HG03457 (cell line): ENCODE measurements around the gene GNG12.

Source experiments
- ATAC-seq: cut with Tn5 transposase; IDR thresholded peaks from one replicate; pipeline ENCODE4 v1.9.1; 2021; ENCODE audit warnings: moderate number of reproducible peaks; ENCODE audit not compliant: unreplicated experiment

Gene GNG12

GRCh38 chr1:67711855-67712212 lies 121.4 kb downstream of the GNG12 start:
- no peak for ATAC-seq

GRCh38 chr1:67711158-67711854 lies 122.0 kb downstream of the GNG12 start:
- ATAC-seq: no peak

GRCh38 chr1:67710417-67710816 lies 122.8 kb downstream of the GNG12 start:
- ATAC-seq: no peak

- no peak for ATAC-seq
These were observed 124.7 kb downstream of the GNG12 start for GRCh38 chr1:67708606-67709005.

- ATAC-seq: no peak
These were observed 127.4 kb downstream of the GNG12 start for GRCh38 chr1:67705735-67706453.

GRCh38 chr1:67704351-67704750 lies 128.9 kb downstream of the GNG12 start:
- no peak for ATAC-seq

- no peak for ATAC-seq
These were observed 131.4 kb downstream of the GNG12 start for GRCh38 chr1:67701876-67702275.

- ATAC-seq: no peak
These were observed 132.4 kb downstream of the GNG12 start for GRCh38 chr1:67700692-67701410.

GRCh38 chr1:67700220-67700619 lies 133.0 kb downstream of the GNG12 start:
- ATAC-seq: no peak

- ATAC-seq: no peak
These were observed 136.6 kb downstream of the GNG12 start for GRCh38 chr1:67696708-67697107.

GRCh38 chr1:67695963-67696362 lies 137.3 kb downstream of the GNG12 start:
- no peak for ATAC-seq

- no peak for ATAC-seq
These were observed 141.6 kb downstream of the GNG12 start for GRCh38 chr1:67691712-67692111.

- ATAC-seq: no peak
These were observed 142.9 kb downstream of the GNG12 start for GRCh38 chr1:67690411-67690810.

GRCh38 chr1:67690018-67690363 lies 143.3 kb downstream of the GNG12 start:
- no peak for ATAC-seq

- ATAC-seq: no peak
These were observed 143.8 kb downstream of the GNG12 start for GRCh38 chr1:67689267-67690017.

GRCh38 chr1:67688526-67689219 lies 144.6 kb downstream of the GNG12 start:
- no peak for ATAC-seq

- no peak for ATAC-seq
These were observed 145.6 kb downstream of the GNG12 start for GRCh38 chr1:67687649-67688048.

GRCh38 chr1:67687198-67687545 lies 146.1 kb downstream of the GNG12 start:
- ATAC-seq: no peak

GRCh38 chr1:67686267-67687197 lies 146.7 kb downstream of the GNG12 start:
- peak; percentile 15 for ATAC-seq
